Activated CD4-positive, alpha-beta T cell treated with anti-CD3 and anti-CD28 coated beads, Interleukin-10, Interleukin-2, amounts not matched to agents 100 ng/mL and 50 ng/mL, durations not matched to agents 16 hours and 8 hours (primary cell): Measurements from ENCODE around the gene CD164.
A peak's percentile ranks its signal among the peaks of the same experiment; 100 is the strongest.
"Not testable (repeated sequence)": the region's sequence is repeated elsewhere in the genome, so short reads cannot be mapped to it uniquely, and the experiment has no call there.

Experiments used
- DNase-seq: peaks from one replicate; pipeline ENCODE4 v3.0.0-alpha.2; 2020

CD164 gene

DNA sequence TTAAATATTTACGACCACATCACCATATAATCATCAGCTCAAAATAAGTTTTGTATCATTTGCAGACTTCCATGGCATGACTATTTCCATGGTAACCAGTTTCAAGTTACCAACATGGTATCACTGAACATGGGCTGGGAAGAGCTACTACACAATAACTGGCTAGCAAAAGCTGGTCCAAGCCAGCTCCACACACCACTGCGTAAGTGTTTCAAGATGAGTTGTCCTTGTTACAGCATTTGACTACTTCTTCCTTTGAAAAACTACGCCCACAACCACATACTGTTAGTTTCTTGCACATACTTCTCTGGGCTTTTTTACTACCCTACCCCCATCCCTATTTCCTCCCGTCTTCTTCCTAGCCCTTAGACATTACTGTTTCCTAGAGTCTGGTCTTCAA is 8.5 kb downstream of the CD164 start:
- DNase-seq: peak; percentile 93

DNA sequence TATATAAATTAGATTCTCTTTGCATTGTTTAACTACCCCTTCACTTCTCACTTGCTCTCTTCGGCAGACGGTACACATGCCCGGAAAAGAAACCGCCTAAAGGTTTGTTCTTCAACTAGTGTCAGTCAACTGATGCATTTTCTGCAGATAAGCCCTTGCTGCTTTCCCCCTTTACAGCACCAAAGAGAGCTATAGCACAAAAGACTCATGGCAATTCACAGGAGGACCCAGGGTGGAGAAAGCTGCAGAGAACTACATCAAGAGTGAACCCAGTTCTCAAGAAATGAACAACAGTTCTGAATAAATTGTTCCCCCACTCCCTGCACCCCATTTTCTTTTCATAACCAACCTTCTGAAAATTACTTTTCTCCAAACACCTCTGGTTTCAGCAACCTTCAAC is 8.9 kb downstream of the CD164 start:
- DNase-seq: no peak

DNA sequence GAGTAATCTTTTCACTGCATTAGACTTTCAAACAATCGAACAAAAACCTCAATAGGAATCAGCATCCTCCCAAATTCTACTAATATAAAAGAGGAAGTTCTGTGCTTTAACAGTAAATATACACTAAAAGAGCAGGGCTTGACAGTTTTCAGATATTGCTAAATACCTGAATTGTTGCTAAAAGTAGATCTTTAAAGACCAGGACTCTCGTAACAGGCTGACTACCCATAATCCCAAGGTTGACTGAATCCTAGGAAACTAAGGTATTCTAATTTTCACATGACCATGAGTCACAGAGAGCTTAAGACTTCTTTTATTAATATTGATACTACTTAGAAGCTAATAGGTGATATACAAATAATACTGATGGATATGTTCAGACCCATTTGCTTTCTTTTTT is 10.1 kb downstream of the CD164 start:
- no peak for DNase-seq

GRCh38 chr6:109370792-109371191 is 11.5 kb downstream of the CD164 start:
- DNase-seq: no peak

GRCh38 chr6:109370336-109370735 is 11.9 kb downstream of the CD164 start:
- DNase-seq: no peak

DNA sequence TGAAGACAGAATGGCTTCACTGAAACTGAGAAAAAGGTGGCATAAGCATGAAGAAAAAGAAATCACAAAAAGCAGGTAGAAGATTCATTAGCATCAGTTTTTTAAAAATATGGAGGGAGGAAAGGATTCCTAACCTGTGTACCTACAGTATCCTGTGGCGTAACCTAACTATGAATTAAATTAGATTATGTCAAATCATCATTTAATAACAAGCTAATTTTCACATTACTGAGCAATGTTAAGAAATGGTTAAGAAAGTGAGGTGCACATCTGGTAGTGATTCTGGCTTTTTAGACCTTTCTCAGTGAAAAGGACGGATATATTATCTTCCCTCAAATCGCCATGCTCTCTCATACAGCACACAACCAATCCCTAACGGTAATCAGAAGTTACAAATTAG is 12.5 kb downstream of the CD164 start:
- DNase-seq: no peak

DNA sequence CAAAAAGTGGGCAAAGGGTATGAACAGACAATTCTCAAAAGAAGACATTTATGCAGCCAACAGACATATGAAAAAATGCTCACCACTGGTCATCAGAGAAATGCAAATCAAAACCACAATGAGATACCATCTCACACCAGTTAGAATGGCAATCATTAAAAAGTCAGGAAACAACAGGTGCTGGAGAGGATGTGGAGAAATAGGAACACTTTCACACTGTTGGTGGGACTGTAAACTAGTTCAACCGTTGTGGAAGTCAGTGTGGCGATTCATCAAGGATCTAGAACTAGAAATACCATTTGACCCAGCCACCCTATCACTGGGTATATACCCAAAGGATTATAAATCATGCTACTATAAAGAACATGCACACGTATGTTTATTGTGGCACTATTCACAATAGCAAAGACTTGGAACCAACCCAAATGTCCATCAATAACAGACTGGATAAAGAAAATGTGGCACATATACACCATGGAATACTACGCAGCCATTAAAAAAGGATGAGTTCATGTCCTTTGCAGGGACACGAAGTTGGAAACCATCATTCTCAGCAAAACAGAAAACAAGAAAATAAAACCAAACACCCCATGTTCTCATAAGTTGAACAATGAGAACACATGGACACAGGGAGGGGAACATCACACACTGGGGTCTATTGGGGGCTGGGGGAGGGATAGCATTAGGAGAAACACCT is 17.7 kb downstream of the CD164 start:
- DNase-seq: not testable (repeated sequence)

- DNase-seq: no peak
These were observed 18.5 kb downstream of the CD164 start for GRCh38 chr6:109363753-109364152.

DNA sequence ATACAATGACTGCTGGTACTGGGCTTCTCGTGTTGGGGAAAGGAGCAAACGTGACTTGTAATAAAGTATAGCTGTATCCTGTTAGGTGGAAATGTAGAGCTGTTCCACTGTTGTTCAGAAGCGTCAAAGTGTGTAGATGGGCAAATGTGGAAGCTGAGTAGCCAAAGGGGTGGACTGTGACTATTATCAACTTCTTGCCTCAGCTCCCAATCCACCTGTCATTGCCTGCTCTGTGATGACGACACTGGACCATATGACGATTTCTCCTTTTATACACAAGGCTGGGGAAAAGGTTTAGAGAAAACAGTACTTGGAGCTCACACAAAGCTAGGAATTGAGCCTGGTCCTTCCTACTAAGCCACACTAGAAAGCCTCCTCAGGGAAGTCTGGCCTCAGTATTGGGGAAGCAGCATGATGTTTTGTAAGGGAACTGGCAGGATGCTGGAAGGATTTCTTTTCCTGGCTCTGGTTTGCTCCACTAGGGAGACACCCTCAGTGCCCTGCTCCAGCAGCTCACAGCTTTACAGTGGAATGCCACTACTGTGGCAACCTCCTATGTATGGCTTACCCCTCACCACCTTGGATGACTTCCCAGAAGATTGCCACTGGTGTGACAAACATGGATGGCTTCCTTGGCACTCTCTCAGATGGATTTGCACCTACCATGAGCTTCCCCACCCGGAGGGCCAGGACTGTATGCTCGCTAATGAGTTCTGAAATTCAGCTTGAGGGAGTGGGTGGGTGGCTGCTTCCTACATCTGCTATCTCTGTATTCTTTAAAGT is 20.0 kb downstream of the CD164 start:
- DNase-seq: no peak

GRCh38 chr6:109360791-109361190 is 21.5 kb downstream of the CD164 start:
- no peak for DNase-seq

DNA sequence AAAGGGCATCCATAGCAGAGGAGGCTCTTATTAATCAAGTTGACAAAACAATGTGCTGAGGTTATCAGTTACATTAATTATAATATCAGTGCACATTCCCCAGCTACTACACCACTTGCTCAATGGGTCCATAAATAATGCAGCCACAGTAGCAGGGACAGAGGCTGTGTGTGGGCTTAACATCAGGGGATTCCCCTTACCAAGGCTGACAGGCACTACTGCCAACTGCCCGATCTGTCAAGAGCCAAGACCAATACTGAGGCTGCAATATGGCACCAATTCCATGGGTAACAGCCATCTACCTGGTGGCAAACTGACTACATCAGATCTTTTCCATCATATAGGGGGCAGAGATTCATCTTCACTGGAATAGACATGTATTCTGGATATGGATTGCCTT is 22.0 kb downstream of the CD164 start:
- no peak for DNase-seq

- DNase-seq: no peak
These were observed 23.0 kb downstream of the CD164 start for GRCh38 chr6:109359248-109359647.

DNA sequence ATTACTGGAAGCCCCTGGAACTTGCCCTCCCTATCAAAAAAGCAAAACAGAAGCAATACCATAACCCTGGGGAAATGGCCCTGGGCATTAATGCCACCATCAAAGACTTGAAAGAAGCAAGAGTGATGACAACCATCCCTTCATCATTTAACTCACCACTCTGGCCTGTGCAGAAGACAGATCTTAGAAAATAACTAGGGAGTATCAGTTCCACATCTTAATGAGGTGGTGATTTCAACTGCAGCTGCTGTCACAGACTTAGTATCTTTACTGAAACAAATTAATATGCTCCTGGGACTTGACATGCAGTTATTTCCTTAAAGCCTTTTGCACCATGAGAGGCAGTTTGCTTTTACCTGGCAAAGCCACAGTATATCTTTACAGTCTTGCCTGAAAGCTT is 24.1 kb downstream of the CD164 start:
- DNase-seq: no peak

DNA sequence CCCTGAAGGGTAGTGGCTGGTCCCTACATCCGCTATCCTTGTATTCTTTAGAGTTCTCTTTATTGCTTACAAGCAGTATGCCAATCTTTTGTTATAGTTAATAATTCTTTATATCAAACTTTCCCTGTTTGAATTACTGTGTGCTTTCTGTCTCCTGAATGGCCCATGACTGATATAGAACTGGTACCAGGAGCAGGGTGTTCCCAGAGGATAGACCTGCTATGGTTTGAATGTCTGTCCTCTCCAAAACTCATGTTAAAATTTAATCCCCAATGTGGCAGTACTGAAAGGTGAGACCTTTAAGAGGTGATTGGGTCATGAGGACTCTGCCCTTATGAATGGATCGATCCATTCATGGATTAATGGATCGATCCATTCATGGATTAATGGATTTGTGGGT is 26.0 kb downstream of the CD164 start:
- DNase-seq: no peak

DNA sequence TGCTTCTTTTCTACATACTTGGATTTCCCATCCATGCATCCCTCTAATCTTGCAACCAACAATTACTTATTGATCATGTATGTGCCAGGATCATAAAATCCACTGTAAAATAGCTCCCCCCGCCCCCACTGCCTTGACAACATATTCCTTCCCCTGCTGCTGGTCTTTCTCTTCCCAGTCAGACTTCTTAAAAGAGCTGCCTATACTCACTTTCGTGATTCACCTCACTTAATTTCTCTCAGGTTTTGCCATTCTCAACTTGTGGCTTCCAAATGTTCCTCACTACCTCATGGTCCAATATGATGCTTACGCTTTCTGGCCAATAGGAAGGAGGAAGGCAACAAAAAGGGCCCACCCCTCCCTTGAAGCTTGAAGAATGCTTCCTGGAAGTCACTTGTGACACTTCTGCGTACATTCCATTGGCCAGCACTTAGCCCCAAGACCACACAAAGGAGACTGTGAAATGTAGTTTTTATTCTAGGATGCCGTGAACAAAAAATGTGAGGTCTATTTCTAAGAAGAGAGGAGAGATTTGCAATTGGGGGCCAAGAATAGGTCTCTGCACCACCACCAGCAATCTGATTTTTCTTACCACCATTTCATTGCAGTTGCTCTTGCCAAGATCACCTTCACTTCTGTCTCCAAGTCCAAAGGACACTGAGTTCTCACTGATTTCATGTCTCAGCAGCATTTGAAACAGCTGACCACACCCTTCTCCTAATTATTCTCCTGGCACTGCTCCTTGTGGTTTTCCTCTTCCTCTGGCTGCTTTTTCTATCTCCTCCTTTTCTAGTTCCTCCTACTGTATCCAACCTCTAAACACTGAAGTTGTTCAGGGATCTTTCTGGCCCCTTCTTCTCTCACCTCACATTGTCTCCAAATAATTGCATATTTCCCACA is 30.8 kb downstream of the CD164 start:
- DNase-seq: no peak

- DNase-seq: no peak
These were observed 32.8 kb downstream of the CD164 start for GRCh38 chr6:109349419-109349987.

DNA sequence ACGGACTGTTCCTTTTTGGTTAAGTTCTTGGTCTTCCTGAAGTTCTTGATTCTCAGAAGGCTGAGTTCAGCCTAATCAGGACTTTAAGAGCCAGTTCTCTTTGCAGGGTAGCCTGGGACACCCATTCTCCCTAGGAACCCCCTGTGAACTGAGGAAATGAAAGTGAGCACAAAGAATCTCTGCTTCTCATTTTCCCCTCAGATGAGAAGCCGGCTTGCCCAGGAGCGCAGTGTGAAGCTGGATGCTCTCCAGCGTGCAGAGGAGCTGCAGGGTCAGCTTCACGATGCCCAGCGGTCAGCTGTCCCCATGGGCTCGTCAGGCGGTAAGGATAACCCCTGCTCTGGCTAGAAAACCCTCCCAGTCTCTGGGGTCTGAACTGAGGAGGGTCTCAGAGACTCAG is 34.0 kb downstream of the CD164 start:
- no peak for DNase-seq

DNA sequence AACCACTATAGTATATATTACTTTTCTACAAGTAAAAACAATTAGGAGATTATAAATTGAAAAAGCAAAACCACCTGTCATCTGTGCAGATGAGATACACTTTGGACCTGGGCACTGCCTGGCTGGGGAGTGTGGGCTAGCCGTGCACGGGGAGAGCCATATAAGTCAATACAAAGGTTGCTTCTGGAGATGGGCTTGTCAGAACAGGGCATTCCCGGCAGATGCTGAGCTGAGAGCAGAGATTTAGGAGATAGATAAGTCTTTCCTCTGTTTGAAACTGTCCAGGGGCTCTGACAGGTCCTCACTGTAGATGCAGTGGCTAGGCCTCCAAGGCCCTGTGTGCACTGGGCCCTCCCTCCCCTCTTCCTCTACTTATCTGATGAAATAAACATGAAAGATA is 34.5 kb downstream of the CD164 start:
- DNase-seq: no peak

- DNase-seq: no peak
These were observed 36.3 kb downstream of the CD164 start for GRCh38 chr6:109345986-109346385.

DNA sequence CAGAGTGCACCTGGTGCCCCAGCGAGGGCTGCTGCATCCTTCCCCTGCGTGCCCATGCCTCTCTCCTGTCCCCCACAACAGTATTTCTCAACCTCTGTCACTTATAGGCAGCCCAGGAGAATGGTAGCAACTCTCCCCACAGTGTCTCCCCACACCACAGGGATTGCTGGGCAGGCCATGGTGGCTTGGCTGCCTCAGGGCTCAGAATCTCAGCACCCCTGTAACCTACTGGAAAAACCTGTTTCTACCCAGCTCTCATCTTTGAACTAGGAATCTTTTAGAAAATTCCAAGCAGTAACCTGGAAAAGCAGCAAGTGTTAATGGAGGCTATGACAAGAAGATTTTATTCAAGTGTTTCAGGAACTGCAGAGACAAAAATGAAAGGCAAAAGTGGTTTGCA is 38.0 kb downstream of the CD164 start:
- DNase-seq: no peak

GRCh38 chr6:109343518-109343917 is 38.7 kb downstream of the CD164 start:
- DNase-seq: no peak

GRCh38 chr6:109342911-109343310 is 39.4 kb downstream of the CD164 start:
- no peak for DNase-seq

GRCh38 chr6:109342506-109342905 is 39.8 kb downstream of the CD164 start:
- DNase-seq: no peak
